Choroid plexus epithelial cell (primary cell): ENCODE results near the gene GRIA1.

Experiments used
- DNase-seq: peaks from one replicate; pipeline ENCODE4 v3.0.0-alpha.2; 2010; ENCODE audit warnings: low read depth
- H3K4me3 ChIP-seq: 2 replicates; pipeline ENCODE4 v1.5.1; 2011; ENCODE audit warnings: low read depth, mild to moderate bottlenecking, control low read depth, low read length, moderate library complexity
- CTCF ChIP-seq: conservative IDR thresholded peaks from 2 replicates; pipeline ENCODE4 v1.5.1; 2011; ENCODE audit warnings: low read depth, mild to moderate bottlenecking, control low read depth, inconsistent platforms, low read length, moderate library complexity

Gene GRIA1

GRCh38 chr5:153594785-153595184 lies 104.3 kb downstream of the GRIA1 start:
- no peak for TF ChIP-seq CTCF
- H3K4me3 ChIP-seq = no peak overlapping the region
- DNase-seq = no peak

GRCh38 chr5:153598099-153598498 lies 107.6 kb downstream of the GRIA1 start:
- no peak for TF ChIP-seq CTCF
- no peak overlapping the region for H3K4me3 ChIP-seq
- DNase-seq = no peak

- no peak for TF ChIP-seq CTCF
- DNase-seq = no peak
- no peak overlapping the region for H3K4me3 ChIP-seq
Observed at GRCh38 chr5:153601377-153601776, 110.9 kb downstream of the GRIA1 start.

GRCh38 chr5:153605386-153605785 lies 114.9 kb downstream of the GRIA1 start:
- no peak overlapping the region for H3K4me3 ChIP-seq
- DNase-seq = no peak
- TF ChIP-seq CTCF = no peak

GRCh38 chr5:153610009-153610408 lies 119.5 kb downstream of the GRIA1 start:
- H3K4me3 ChIP-seq = no peak overlapping the region
- DNase-seq = no peak
- TF ChIP-seq CTCF = no peak

- H3K4me3 ChIP-seq = no peak overlapping the region
- DNase-seq = no peak
- TF ChIP-seq CTCF = no peak
Observed at GRCh38 chr5:153610811-153611210, 120.3 kb downstream of the GRIA1 start.

- DNase-seq = no peak
- TF ChIP-seq CTCF = no peak
- H3K4me3 ChIP-seq = no peak overlapping the region
Observed at GRCh38 chr5:153613144-153613543, 122.7 kb downstream of the GRIA1 start.
